Pericardium fibroblast (primary cell): Measurements from ENCODE around the gene PRRT3. TPM values are rescaled to one million over a fixed set of nuclear protein-coding genes. Genes with fewer than 3 reads are reported as not detected.

Experiments used
- total RNA-seq: library from RNA; depleted of rRNA; stranded (reverse); fragments of >200 nt; gene quantifications from 2 replicates; pipeline ENCODE4 v1.2.3, GENCODE V29; 2015

The PRRT3 gene
- total RNA-seq, result 2.7 and 4.3 TPM in 2 replicates

DNA sequence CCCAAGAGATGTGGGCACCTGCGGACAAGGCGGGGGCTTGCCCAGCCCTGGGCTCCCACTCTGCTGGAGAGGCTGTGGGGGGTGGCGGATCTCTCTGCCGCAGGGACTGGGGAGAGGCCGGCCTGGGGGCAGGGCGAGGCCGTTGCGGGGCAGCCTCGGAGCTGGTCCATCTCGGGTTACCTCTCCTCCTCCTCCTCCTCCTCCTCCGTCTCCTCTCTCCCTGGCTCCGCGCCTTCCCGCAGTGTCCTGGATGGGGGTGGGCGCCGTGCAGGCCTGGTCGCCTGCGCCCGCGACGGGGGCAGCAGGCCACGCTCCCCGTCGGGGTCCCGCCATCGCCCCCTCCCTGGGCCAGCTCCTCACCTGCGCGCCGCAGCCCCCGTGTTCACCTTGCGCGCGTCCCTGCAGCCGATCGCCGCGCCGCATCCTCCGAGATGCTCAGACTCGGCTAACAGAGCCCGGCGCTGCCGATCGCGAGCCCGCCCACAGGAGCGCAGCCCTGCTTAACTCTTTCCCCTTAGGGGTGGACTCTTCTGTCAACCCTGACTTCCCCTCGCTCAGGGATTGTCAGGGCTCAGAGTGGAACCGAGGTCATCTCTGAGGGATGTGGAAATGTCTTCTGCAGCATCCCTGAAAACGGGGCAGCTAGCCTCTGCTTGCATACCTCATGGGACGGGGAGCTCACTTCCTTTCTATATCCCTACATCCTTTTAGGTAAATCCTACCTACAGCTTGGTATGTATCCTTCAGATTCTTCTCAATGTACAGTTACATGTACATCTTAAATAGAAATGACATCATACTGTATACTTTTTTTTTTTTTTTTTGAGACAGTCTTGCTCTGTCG, at the start of gene PRRT3:
Gene PRRT3, minus strand, starts transcription at position 447 of the 844 bp plus-strand sequence. CDS start 2,293 bp downstream, outside the sequence.

DNA sequence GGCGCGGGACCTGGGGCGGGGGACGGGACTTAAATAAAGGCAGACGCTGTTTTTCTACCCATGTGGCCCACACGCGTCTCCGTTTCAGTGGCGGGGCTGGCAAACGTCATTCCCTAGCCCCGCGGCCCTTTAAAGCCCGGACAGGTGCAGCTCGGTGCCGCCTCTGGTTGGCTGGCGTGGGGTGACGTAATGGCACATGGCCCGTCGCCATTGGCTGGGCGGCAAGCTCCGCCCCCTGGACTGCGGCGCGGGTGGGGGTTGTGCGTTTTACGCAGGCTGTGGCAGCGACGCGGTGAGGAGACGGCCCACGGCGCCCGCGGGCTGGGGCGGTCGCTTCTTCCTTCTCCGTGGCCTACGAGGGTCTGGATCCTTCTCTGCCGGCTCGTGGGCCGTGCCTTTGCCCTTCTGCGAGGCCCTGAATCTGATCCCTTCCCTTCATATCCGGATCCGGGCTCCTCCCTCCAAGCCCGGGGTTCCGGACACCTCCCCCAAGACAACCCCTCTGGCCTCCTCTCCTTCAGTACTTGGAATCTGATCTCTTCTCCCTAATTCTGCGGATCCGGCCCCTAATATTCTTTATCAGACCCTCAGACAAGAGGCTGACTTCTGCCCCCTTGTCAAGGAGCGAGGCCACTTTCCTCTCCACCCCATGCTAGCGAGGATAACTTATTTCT, 18.5 kb downstream of the PRRT3 start, which contains the start of gene CRELD1:
Gene CRELD1, plus strand, starts transcription at position 274 of the 674 bp plus-strand sequence. CDS start 605 bp downstream, outside the sequence.

DNA sequence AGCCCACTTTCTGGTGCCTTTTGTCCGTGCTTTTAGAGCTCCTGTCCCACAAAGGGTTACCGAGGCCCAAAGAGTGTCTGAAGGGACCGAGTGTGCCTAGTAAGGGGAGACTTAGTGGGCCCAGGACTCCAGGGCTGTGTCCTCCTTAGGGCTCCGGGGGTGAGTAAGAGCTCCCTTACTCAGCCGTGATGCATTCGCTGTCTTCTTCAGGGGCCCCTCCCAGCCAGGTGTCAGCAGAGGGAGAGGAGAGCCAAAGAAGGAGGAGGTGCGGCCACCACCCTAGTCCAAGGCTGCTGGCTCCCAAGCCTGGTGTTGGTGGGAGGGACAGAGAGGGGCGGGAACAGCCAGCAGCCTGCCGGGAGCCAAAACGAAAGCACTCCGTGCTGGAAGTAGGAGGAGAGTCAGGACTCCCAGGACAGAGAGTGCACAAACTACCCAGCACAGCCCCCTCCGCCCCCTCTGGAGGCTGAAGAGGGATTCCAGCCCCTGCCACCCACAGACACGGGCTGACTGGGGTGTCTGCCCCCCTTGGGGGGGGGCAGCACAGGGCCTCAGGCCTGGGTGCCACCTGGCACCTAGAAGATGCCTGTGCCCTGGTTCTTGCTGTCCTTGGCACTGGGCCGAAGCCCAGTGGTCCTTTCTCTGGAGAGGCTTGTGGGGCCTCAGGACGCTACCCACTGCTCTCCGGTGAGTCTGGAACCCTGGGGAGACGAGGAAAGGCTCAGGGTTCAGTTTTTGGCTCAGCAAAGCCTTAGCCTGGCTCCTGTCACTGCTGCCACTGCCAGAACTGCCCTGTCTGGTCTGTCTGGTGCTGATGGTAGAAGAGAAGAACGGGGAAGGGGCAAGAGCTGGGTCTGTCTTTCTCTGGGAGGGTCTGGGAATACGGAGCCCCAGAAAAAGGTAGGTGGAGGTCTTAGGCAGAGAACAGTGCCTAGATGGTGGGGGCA, 35.2 kb downstream of the PRRT3 start, which contains the start of gene IL17RC:
Gene IL17RC, plus strand, starts transcription at position 365 of the 947 bp plus-strand sequence. Its CDS starts 218 bp downstream, at position 583.

DNA sequence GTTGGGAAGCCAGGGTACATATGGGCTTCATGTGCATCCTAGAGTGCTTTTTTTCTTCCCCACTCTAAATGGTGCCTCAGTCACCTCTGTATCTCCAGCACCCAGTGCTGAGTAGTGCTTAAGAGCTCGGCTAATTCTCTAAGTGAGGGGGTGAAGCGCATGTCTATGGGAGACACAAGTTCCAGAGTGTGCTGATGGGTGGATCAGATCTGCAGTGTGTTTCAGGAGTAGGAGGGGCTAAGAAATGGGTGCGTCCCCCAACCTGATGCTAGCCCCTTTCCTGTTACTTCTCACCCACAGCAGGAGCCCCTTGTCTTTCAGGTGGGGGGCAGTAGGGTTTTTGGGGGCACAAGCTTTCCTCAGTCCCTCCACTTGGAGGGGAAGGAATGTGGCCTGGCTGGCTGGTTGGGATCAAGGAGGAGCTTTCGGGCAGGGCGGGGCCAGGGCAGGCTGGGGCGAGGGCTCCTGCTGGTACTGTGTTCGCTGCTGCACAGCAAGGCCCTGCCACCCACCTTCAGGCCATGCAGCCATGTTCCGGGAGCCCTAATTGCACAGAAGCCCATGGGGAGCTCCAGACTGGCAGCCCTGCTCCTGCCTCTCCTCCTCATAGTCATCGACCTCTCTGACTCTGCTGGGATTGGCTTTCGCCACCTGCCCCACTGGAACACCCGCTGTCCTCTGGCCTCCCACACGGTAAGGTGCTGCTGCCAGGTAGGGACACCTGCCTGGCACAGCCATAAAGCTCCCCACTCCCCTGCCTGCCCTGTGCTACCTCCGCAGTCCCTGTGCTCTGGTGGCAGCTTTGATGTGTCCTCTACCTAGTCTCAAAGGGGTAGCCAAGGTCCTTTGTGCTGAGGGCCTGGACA, 49.6 kb downstream of the PRRT3 start, which contains the start of gene IL17RE:
Gene IL17RE, plus strand, starts transcription at position 477 of the 866 bp plus-strand sequence. Its CDS starts 85 bp downstream, at position 562.

Other genes starting within 250 kb of the PRRT3 start
- gene CPNE9, start 248.6 kb downstream of the PRRT3 start, total RNA-seq, result not detected in 2 replicates
- gene BRPF1, start 220.7 kb downstream of the PRRT3 start, total RNA-seq, result 8.2 and 11.0 TPM in 2 replicates
- gene OGG1, start 202.5 kb downstream of the PRRT3 start, total RNA-seq, result 32.2 and 37.9 TPM in 2 replicates
- 27.5 and 31.7 TPM in 2 replicates for gene CAMK1, start 182.5 kb downstream of the PRRT3 start, total RNA-seq
- gene TADA3, start 159.9 kb downstream of the PRRT3 start, total RNA-seq, result 69.6 and 72.4 TPM in 2 replicates
- 111 and 190 TPM in 2 replicates for gene ARPC4, start 159.3 kb downstream of the PRRT3 start, total RNA-seq
- 19.8 and 20.2 TPM in 2 replicates for gene TTLL3, start 142.1 kb downstream of the PRRT3 start, total RNA-seq
- 29.1 and 46.4 TPM in 2 replicates for gene RPUSD3, start 108.4 kb downstream of the PRRT3 start, total RNA-seq
- gene CIDEC, start 72.2 kb downstream of the PRRT3 start, total RNA-seq, result 8.2 and 92.0 TPM in 2 replicates
- gene JAGN1, start 61.8 kb downstream of the PRRT3 start, total RNA-seq, result 50.6 and 66.1 TPM in 2 replicates
- gene IL17RE, start 49.6 kb downstream of the PRRT3 start, total RNA-seq, result 0.23 and 4.9 TPM in 2 replicates
- 31.6 and 113 TPM in 2 replicates for gene IL17RC, start 35.3 kb downstream of the PRRT3 start, total RNA-seq
- 11.2 and 35.9 TPM in 2 replicates for gene CRELD1, start 18.6 kb downstream of the PRRT3 start, total RNA-seq
- gene EMC3, start 34.4 kb upstream of the PRRT3 start, total RNA-seq, result 39.6 and 60.6 TPM in 2 replicates
- gene FANCD2, start 74.0 kb upstream of the PRRT3 start, total RNA-seq, result 1.8 and 3.9 TPM in 2 replicates
- not detected in 2 replicates for gene FANCD2OS, start 155.8 kb upstream of the PRRT3 start, total RNA-seq
- gene BRK1, start 163.3 kb upstream of the PRRT3 start, total RNA-seq, result 133 and 149 TPM in 2 replicates
- 35.7 and 40.9 TPM in 2 replicates for gene VHL, start 189.4 kb upstream of the PRRT3 start, total RNA-seq
- gene IRAK2, start 212.5 kb upstream of the PRRT3 start, total RNA-seq, result 1.5 and 2.0 TPM in 2 replicates